Thoracic aorta (tissue), 2 donors: ENCODE measurements around the gene CEP112. TPM values are rescaled to one million over a fixed set of nuclear protein-coding genes. Genes with fewer than 3 reads are reported as not detected.

ENCODE experiments used
- ATAC-seq: fragments of 150-250 bp; one replicate; pipeline ENCODE4 v1.8.0; 2017; ENCODE audit warnings: low read depth; ENCODE audit not compliant: insufficient number of reproducible peaks, low FRiP score
- DNase-seq: peaks from one replicate; pipeline ENCODE4 v3.0.0-alpha.2; 2020; ENCODE audit warnings: low spot score
- H3K27ac ChIP-seq, 2 donors: fragments of 200-600 bp; sonication (generic); 1 replicate in 1 of 2; 2 replicates in 1 of 2; pipeline ENCODE4 v1.5.1; 2016; ENCODE audit warnings: mild to moderate bottlenecking in 2 of 2, moderate library complexity in 2 of 2
- H3K27me3 ChIP-seq: fragments of 200-600 bp; sonication (generic); replicated peaks from 2 replicates; pipeline ENCODE4 v1.6.0; 2016; ENCODE audit warnings: mild to moderate bottlenecking; ENCODE audit not compliant: insufficient read depth
- H3K36me3 ChIP-seq: fragments of 200-600 bp; sonication (generic); one replicate; pipeline ENCODE4 v1.5.1; 2016
- H3K4me1 ChIP-seq, 2 donors: fragments of 200-600 bp; sonication (generic); 1 replicate in 1 of 2; 2 replicates in 1 of 2; pipeline versions ENCODE4 v1.5.1 to v1.6.0; 2016; ENCODE audit warnings: low read depth in 2 of 2, mild to moderate bottlenecking in 1 of 2; ENCODE audit not compliant: control insufficient read depth in 1 of 2
- H3K4me3 ChIP-seq: fragments of 200-600 bp; sonication (generic); 2 replicates; pipeline ENCODE4 v1.5.1; 2016; ENCODE audit warnings: mild to moderate bottlenecking
- H3K9me3 ChIP-seq: fragments of 200-600 bp; sonication (generic); 2 replicates; pipeline ENCODE4 v1.5.1; 2016
- CTCF ChIP-seq: fragments of 200-600 bp; sonication (generic); IDR thresholded peaks from one replicate; pipeline ENCODE4 v1.5.1; 2019; ENCODE audit warnings: antibody characterized with exemption
- total RNA-seq, 2 donors: library from RNA; depleted of rRNA; stranded (reverse); fragments of >200 nt; gene quantifications; one replicate each; pipeline versions ENCODE4 v1.1.0 to v1.2.3, GENCODE V29; 2016

Gene CEP112
- total RNA-seq, 2 donors from 2014 or later, result 13.4 to 19.0 TPM

- Histone ChIP-seq H3K9me3 (no peaks in the 10 kb centered on the region), H3K4me1 (no peaks in the 10 kb centered on the region), H3K4me3 (no peak overlapping the region), H3K36me3 (no peaks in the 10 kb centered on the region), H3K27me3 (no peaks in the 10 kb centered on the region), H3K27ac (no peak overlapping the region)
- ATAC-seq (no peak), DNase-seq (no peak)
- no peak for TF ChIP-seq CTCF
Measured at GRCh38 chr17:65633988-65634387, 557.9 kb downstream of the CEP112 start.

- Histone ChIP-seq H3K4me1 (peaks cover 0 to 2% of the 10 kb centered on the region in 2 donors), H3K27me3 (no peaks in the 10 kb centered on the region), H3K27ac (no peak overlapping the region), H3K9me3 (no peaks in the 10 kb centered on the region), H3K36me3 (no peaks in the 10 kb centered on the region), H3K4me3 (no peak overlapping the region)
- TF ChIP-seq CTCF, result no peak
- DNase-seq (no peak), ATAC-seq (no peak)
Measured at GRCh38 chr17:65633146-65633881, 558.6 kb downstream of the CEP112 start.

GRCh38 chr17:65630502-65630901 is 561.4 kb downstream of the CEP112 start:
- Histone ChIP-seq H3K27ac (no peak overlapping the region), H3K4me1 (peaks cover 0 to 12% of the 10 kb centered on the region in 2 donors), H3K4me3 (no peak overlapping the region), H3K9me3 (no peaks in the 10 kb centered on the region), H3K36me3 (no peaks in the 10 kb centered on the region), H3K27me3 (no peaks in the 10 kb centered on the region)
- DNase-seq (no peak), ATAC-seq (no peak)
- TF ChIP-seq CTCF, result no peak

- TF ChIP-seq CTCF, result no peak
- Histone ChIP-seq H3K27me3 (no peaks in the 10 kb centered on the region), H3K9me3 (no peaks in the 10 kb centered on the region), H3K27ac (no peak overlapping the region), H3K4me3 (no peak overlapping the region), H3K4me1 (peaks cover 0 to 12% of the 10 kb centered on the region in 2 donors), H3K36me3 (no peaks in the 10 kb centered on the region)
- ATAC-seq (no peak), DNase-seq (no peak)
Measured at GRCh38 chr17:65629234-65629690, 562.7 kb downstream of the CEP112 start.

GRCh38 chr17:65628644-65629036 is 563.3 kb downstream of the CEP112 start:
- Histone ChIP-seq H3K27ac (no peak overlapping the region), H3K4me1 (peaks cover 0 to 12% of the 10 kb centered on the region in 2 donors), H3K4me3 (peak overlapping the region; percentile 52), H3K27me3 (no peaks in the 10 kb centered on the region), H3K36me3 (no peaks in the 10 kb centered on the region), H3K9me3 (no peaks in the 10 kb centered on the region)
- TF ChIP-seq CTCF, result no peak
- ATAC-seq (no peak), DNase-seq (no peak)
